ENCODE measurements around the gene RNF217.

Gene RNF217

GRCh38 chr6:125102891-125103290 is 140.7 kb downstream of the RNF217 start:
- no peaks in the 10 kb centered on the region for H3K27me3 ChIP-seq (replicated peaks; ENCODE audit: control insufficient read depth, insufficient read depth, low read length)
- H3K36me3 ChIP-seq (ENCODE audit: control insufficient read depth, insufficient read depth, low read length, severe bottlenecking) = no peaks in the 10 kb centered on the region
- no peaks in the 10 kb centered on the region for H3K9me3 ChIP-seq (ENCODE audit: control insufficient read depth, low read length)
- peaks cover 40% of the 10 kb centered on the region for H3K4me1 ChIP-seq (ENCODE audit: control insufficient read depth, insufficient read depth, low read length)
- peak; percentile 85 for DNase-seq (ENCODE audit: low read depth)
- peak overlapping the region; percentile 11 for H3K4me3 ChIP-seq (ENCODE audit: low read length)
- H3K9ac ChIP-seq (ENCODE audit: low read length) = peak overlapping the region; percentile 68

GRCh38 chr6:125104425-125104824 is 142.2 kb downstream of the RNF217 start:
- Histone ChIP-seq H3K36me3 (ENCODE audit: control insufficient read depth, insufficient read depth, low read length, severe bottlenecking) (no peaks in the 10 kb centered on the region), H3K27me3 (replicated peaks; ENCODE audit: control insufficient read depth, insufficient read depth, low read length) (no peaks in the 10 kb centered on the region), H3K9me3 (ENCODE audit: control insufficient read depth, low read length) (peaks cover 8% of the 10 kb centered on the region), H3K4me3 (ENCODE audit: low read length) (peak overlapping the region; percentile 38), H3K9ac (ENCODE audit: low read length) (peak overlapping the region; percentile 56), H3K4me1 (ENCODE audit: control insufficient read depth, insufficient read depth, low read length) (peaks cover 36% of the 10 kb centered on the region)
- DNase-seq (ENCODE audit: low read depth) = peak; percentile 71

- Histone ChIP-seq H3K9me3 (ENCODE audit: control insufficient read depth, low read length) (peaks cover 34% of the 10 kb centered on the region), H3K27me3 (replicated peaks; ENCODE audit: control insufficient read depth, insufficient read depth, low read length) (no peaks in the 10 kb centered on the region), H3K4me3 (ENCODE audit: low read length) (no peak overlapping the region), H3K36me3 (ENCODE audit: control insufficient read depth, insufficient read depth, low read length, severe bottlenecking) (no peaks in the 10 kb centered on the region), H3K4me1 (ENCODE audit: control insufficient read depth, insufficient read depth, low read length) (peaks cover 29% of the 10 kb centered on the region), H3K9ac (ENCODE audit: low read length) (no peak overlapping the region)
- DNase-seq (ENCODE audit: low read depth) = no peak
These were observed 144.8 kb downstream of the RNF217 start for GRCh38 chr6:125107048-125107447.

GRCh38 chr6:125107896-125108295 is 145.7 kb downstream of the RNF217 start:
- H3K4me3 ChIP-seq (ENCODE audit: low read length) = no peak overlapping the region
- DNase-seq (ENCODE audit: low read depth) = no peak
- H3K4me1 ChIP-seq (ENCODE audit: control insufficient read depth, insufficient read depth, low read length) = peaks cover 21% of the 10 kb centered on the region
- H3K9ac ChIP-seq (ENCODE audit: low read length) = no peak overlapping the region
- no peaks in the 10 kb centered on the region for H3K27me3 ChIP-seq (replicated peaks; ENCODE audit: control insufficient read depth, insufficient read depth, low read length)
- peaks cover 36% of the 10 kb centered on the region for H3K9me3 ChIP-seq (ENCODE audit: control insufficient read depth, low read length)
- H3K36me3 ChIP-seq (ENCODE audit: control insufficient read depth, insufficient read depth, low read length, severe bottlenecking) = no peaks in the 10 kb centered on the region

- Histone ChIP-seq H3K36me3 (ENCODE audit: control insufficient read depth, insufficient read depth, low read length, severe bottlenecking) (no peaks in the 10 kb centered on the region), H3K9me3 (ENCODE audit: control insufficient read depth, low read length) (peaks cover 36% of the 10 kb centered on the region), H3K4me3 (ENCODE audit: low read length) (no peak overlapping the region), H3K9ac (ENCODE audit: low read length) (no peak overlapping the region), H3K27me3 (replicated peaks; ENCODE audit: control insufficient read depth, insufficient read depth, low read length) (no peaks in the 10 kb centered on the region), H3K4me1 (ENCODE audit: control insufficient read depth, insufficient read depth, low read length) (no peaks in the 10 kb centered on the region)
- no peak for DNase-seq (ENCODE audit: low read depth)
These were observed 147.8 kb downstream of the RNF217 start for GRCh38 chr6:125110056-125110455.

GRCh38 chr6:125111219-125111983 is 149.2 kb downstream of the RNF217 start:
- no peak for DNase-seq (ENCODE audit: low read depth)
- peak overlapping the region; percentile 20 for H3K4me3 ChIP-seq (ENCODE audit: low read length)

GRCh38 chr6:125112934-125113333 is 150.7 kb downstream of the RNF217 start:
- no peaks in the 10 kb centered on the region for H3K27me3 ChIP-seq (replicated peaks; ENCODE audit: control insufficient read depth, insufficient read depth, low read length)
- H3K9me3 ChIP-seq (ENCODE audit: control insufficient read depth, low read length) = peaks cover 36% of the 10 kb centered on the region
- no peak overlapping the region for H3K9ac ChIP-seq (ENCODE audit: low read length)
- no peak overlapping the region for H3K4me3 ChIP-seq (ENCODE audit: low read length)
- no peaks in the 10 kb centered on the region for H3K4me1 ChIP-seq (ENCODE audit: control insufficient read depth, insufficient read depth, low read length)
- no peaks in the 10 kb centered on the region for H3K36me3 ChIP-seq (ENCODE audit: control insufficient read depth, insufficient read depth, low read length, severe bottlenecking)
- no peak for DNase-seq (ENCODE audit: low read depth)

More at GRCh38 chr6:125111219-125111983, 149.2 kb downstream of the RNF217 start:
- H3K9ac ChIP-seq (ENCODE audit: low read length) = no peak overlapping the region
- no peaks in the 10 kb centered on the region for H3K36me3 ChIP-seq (ENCODE audit: control insufficient read depth, insufficient read depth, low read length, severe bottlenecking)
- H3K27me3 ChIP-seq (replicated peaks; ENCODE audit: control insufficient read depth, insufficient read depth, low read length) = no peaks in the 10 kb centered on the region
- no peaks in the 10 kb centered on the region for H3K4me1 ChIP-seq (ENCODE audit: control insufficient read depth, insufficient read depth, low read length)
- peaks cover 36% of the 10 kb centered on the region for H3K9me3 ChIP-seq (ENCODE audit: control insufficient read depth, low read length)

- Histone ChIP-seq H3K4me3 (ENCODE audit: low read length) (no peak overlapping the region), H3K9me3 (ENCODE audit: control insufficient read depth, low read length) (peaks cover 29% of the 10 kb centered on the region), H3K27me3 (replicated peaks; ENCODE audit: control insufficient read depth, insufficient read depth, low read length) (no peaks in the 10 kb centered on the region), H3K9ac (ENCODE audit: low read length) (no peak overlapping the region), H3K36me3 (ENCODE audit: control insufficient read depth, insufficient read depth, low read length, severe bottlenecking) (no peaks in the 10 kb centered on the region), H3K4me1 (ENCODE audit: control insufficient read depth, insufficient read depth, low read length) (peaks cover 3% of the 10 kb centered on the region)
- peak; percentile 88 for DNase-seq (ENCODE audit: low read depth)
These were observed 152.1 kb downstream of the RNF217 start for GRCh38 chr6:125114248-125114858.

GRCh38 chr6:125116170-125116569 is 153.9 kb downstream of the RNF217 start:
- Histone ChIP-seq H3K4me1 (ENCODE audit: control insufficient read depth, insufficient read depth, low read length) (peaks cover 14% of the 10 kb centered on the region), H3K9ac (ENCODE audit: low read length) (no peak overlapping the region), H3K36me3 (ENCODE audit: control insufficient read depth, insufficient read depth, low read length, severe bottlenecking) (no peaks in the 10 kb centered on the region), H3K9me3 (ENCODE audit: control insufficient read depth, low read length) (peaks cover 11% of the 10 kb centered on the region), H3K27me3 (replicated peaks; ENCODE audit: control insufficient read depth, insufficient read depth, low read length) (no peaks in the 10 kb centered on the region), H3K4me3 (ENCODE audit: low read length) (no peak overlapping the region)
- DNase-seq (ENCODE audit: low read depth) = no peak

- Histone ChIP-seq H3K4me3 (ENCODE audit: low read length) (no peak overlapping the region), H3K27me3 (replicated peaks; ENCODE audit: control insufficient read depth, insufficient read depth, low read length) (no peaks in the 10 kb centered on the region), H3K9me3 (ENCODE audit: control insufficient read depth, low read length) (peaks cover 6% of the 10 kb centered on the region), H3K4me1 (ENCODE audit: control insufficient read depth, insufficient read depth, low read length) (peaks cover 14% of the 10 kb centered on the region), H3K9ac (ENCODE audit: low read length) (no peak overlapping the region), H3K36me3 (ENCODE audit: control insufficient read depth, insufficient read depth, low read length, severe bottlenecking) (no peaks in the 10 kb centered on the region)
- DNase-seq (ENCODE audit: low read depth) = no peak
These were observed 154.5 kb downstream of the RNF217 start for GRCh38 chr6:125116710-125117109.

- no peak for DNase-seq (ENCODE audit: low read depth)
- no peaks in the 10 kb centered on the region for H3K27me3 ChIP-seq (replicated peaks; ENCODE audit: control insufficient read depth, insufficient read depth, low read length)
- peaks cover 14% of the 10 kb centered on the region for H3K4me1 ChIP-seq (ENCODE audit: control insufficient read depth, insufficient read depth, low read length)
- H3K9me3 ChIP-seq (ENCODE audit: control insufficient read depth, low read length) = no peaks in the 10 kb centered on the region
- H3K9ac ChIP-seq (ENCODE audit: low read length) = no peak overlapping the region
- no peaks in the 10 kb centered on the region for H3K36me3 ChIP-seq (ENCODE audit: control insufficient read depth, insufficient read depth, low read length, severe bottlenecking)
- H3K4me3 ChIP-seq (ENCODE audit: low read length) = no peak overlapping the region
These were observed 155.6 kb downstream of the RNF217 start for GRCh38 chr6:125117818-125118217.
